Measurements from ENCODE around the gene RAF1. TPM values are rescaled to one million over a fixed set of nuclear protein-coding genes. Genes with fewer than 3 reads are reported as not detected.

RAF1 gene
- total and polyA plus RNA-seq, 2 of the 13 experiments (the other 11 are each of a cell fraction or from before 2014, with no cell fraction given) = 72.2 to 91.4 TPM

- no peak for TF ChIP-seq DZIP1 (CRISPR knock-in tag; IDR thresholded peaks at IDR 0.05)
- TF ChIP-seq JDP2 (CRISPR knock-in tag; IDR thresholded peaks at IDR 0.05; ENCODE audit: borderline replicate concordance) = no peak
- TF ChIP-seq TFDP2 (CRISPR knock-in tag; IDR thresholded peaks at IDR 0.05) = peak; percentile 78; the same call in 1 of the 2 replicates
- TF ChIP-seq MTF1 (CRISPR knock-in tag; IDR thresholded peaks at IDR 0.05) = no peak
- no peak for TF ChIP-seq NCOA5 (CRISPR knock-in tag; IDR thresholded peaks at IDR 0.05)
- no peak for TF ChIP-seq GPBP1L1 (CRISPR knock-in tag; IDR thresholded peaks at IDR 0.05)
- 0 out of 2 replicates have a peak, but pooled peaks have one; percentile 23 for TF ChIP-seq MED13 (CRISPR knock-in tag; IDR thresholded peaks at IDR 0.05)
- no peak; the same call in 1 of the 2 replicates for TF ChIP-seq ZZZ3 (CRISPR knock-in tag; IDR thresholded peaks at IDR 0.05; ENCODE audit: borderline replicate concordance)
- TF ChIP-seq PHF20 (CRISPR knock-in tag; IDR thresholded peaks at IDR 0.05) = peak; percentile 71
- TF ChIP-seq, protein P1, sequence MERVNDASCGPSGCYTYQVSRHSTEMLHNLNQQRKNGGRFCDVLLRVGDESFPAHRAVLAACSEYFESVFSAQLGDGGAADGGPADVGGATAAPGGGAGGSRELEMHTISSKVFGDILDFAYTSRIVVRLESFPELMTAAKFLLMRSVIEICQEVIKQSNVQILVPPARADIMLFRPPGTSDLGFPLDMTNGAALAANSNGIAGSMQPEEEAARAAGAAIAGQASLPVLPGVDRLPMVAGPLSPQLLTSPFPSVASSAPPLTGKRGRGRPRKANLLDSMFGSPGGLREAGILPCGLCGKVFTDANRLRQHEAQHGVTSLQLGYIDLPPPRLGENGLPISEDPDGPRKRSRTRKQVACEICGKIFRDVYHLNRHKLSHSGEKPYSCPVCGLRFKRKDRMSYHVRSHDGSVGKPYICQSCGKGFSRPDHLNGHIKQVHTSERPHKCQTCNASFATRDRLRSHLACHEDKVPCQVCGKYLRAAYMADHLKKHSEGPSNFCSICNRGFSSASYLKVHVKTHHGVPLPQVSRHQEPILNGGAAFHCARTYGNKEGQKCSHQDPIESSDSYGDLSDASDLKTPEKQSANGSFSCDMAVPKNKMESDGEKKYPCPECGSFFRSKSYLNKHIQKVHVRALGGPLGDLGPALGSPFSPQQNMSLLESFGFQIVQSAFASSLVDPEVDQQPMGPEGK (CRISPR knock-in tag; IDR thresholded peaks at IDR 0.05) = peak; percentile 30; the same call in 1 of the 2 replicates
- TF ChIP-seq KDM2A (CRISPR knock-in tag; IDR thresholded peaks at IDR 0.05; ENCODE audit: borderline replicate concordance, low read depth) = peak; percentile 95; the same call in 1 of the 2 replicates
- peak; percentile 84 for TF ChIP-seq POGZ (CRISPR knock-in tag; IDR thresholded peaks at IDR 0.05)
- peak; percentile 90; the same call in 1 of the 2 replicates for TF ChIP-seq ZNF337 (CRISPR knock-in tag; IDR thresholded peaks at IDR 0.05; ENCODE audit: borderline replicate concordance, low read depth)
- TF ChIP-seq RELA (CRISPR knock-in tag; IDR thresholded peaks at IDR 0.05) = 0 out of 2 replicates have a peak, but pooled peaks have one; percentile 71
- peak; percentile 64; the same call in 1 of the 2 replicates for TF ChIP-seq TBX2 (CRISPR knock-in tag; IDR thresholded peaks at IDR 0.05; ENCODE audit: borderline replicate concordance)
- TF ChIP-seq SMARCC2 (IDR thresholded peaks at IDR 0.05) = no peak
- TF ChIP-seq HNF4A (CRISPR knock-in tag; IDR thresholded peaks at IDR 0.05) = no peak
- peak; percentile 79; the same call in 1 of the 2 replicates for TF ChIP-seq HNRNPUL1 (IDR thresholded peaks at IDR 0.05; ENCODE audit: low read depth, low read length)
- no peak for TF ChIP-seq ZNF7 (CRISPR knock-in tag; IDR thresholded peaks at IDR 0.05)
- no peak for TF ChIP-seq MYNN (CRISPR knock-in tag; IDR thresholded peaks at IDR 0.05; ENCODE audit: low read depth)
Measured at GRCh38 chr3:12663936-12664908, at the start of gene RAF1 (continued).
